IMR-90 (cell line): Measurements from ENCODE around the gene PSAPL1. TPM values are rescaled to one million over a fixed set of nuclear protein-coding genes. Genes with fewer than 3 reads are reported as not detected.

Experiments used
- ATAC-seq: fragments of 200-7000 bp; cut with Tn5 transposase; 2 replicates; pipeline ENCODE4 v1.9.1; 2020; ENCODE audit warnings: low read depth, mild to moderate bottlenecking, moderate library complexity
- BruUV-seq: library from RNA; stranded (reverse); fragments of 400-500 nt; replicated peaks from 2 replicates; lab custom pipeline; 2021; lab: Mats Ljungman, UMichigan
- CTCF ChIA-PET: fragments of 300-600 bp; formaldehyde crosslinking; extraction: SDS; loops from one replicate; lab custom pipeline; 2021; ENCODE audit warnings: antibody characterized with exemption; lab: Yijun Ruan, JAX
- POLR2A ChIA-PET: fragments of 300-600 bp; sonication (Branson Sonifier 250); formaldehyde crosslinking; loops from one replicate; lab custom pipeline; 2022; ENCODE audit warnings: antibody characterized with exemption; ENCODE audit not compliant: unreplicated experiment; lab: Charles Lee
- DNase-seq: peaks from one replicate; pipeline ENCODE4 v3.0.0; 2013
- H2AFZ ChIP-seq: replicated peaks from 2 replicates; pipeline ENCODE3; 2013; ENCODE audit warnings: low read length, mild to moderate bottlenecking; ENCODE audit not compliant: poor library complexity
- H2AK5ac ChIP-seq: 2 replicates; pipeline ENCODE4 v1.6.1; 2013; ENCODE audit warnings: low read depth, low read length, inconsistent platforms
- H2AK9ac ChIP-seq: replicated peaks from 2 replicates; pipeline ENCODE3; 2013; ENCODE audit warnings: mild to moderate bottlenecking, low read depth, low read length, moderate library complexity; ENCODE audit not compliant: poor library complexity
- H2BK120ac ChIP-seq: 2 replicates; pipeline ENCODE4 v1.6.1; 2013; ENCODE audit warnings: low read depth, low read length, inconsistent platforms
- H2BK15ac ChIP-seq: 3 replicates; pipeline ENCODE4 v1.6.1; 2013; ENCODE audit warnings: low read depth, low read length, inconsistent platforms
- H2BK20ac ChIP-seq: 2 replicates; pipeline ENCODE4 v1.6.1; 2013; ENCODE audit warnings: low read depth, mild to moderate bottlenecking, inconsistent platforms, low read length, moderate library complexity
- H2BK5ac ChIP-seq: 2 replicates; pipeline ENCODE4 v1.6.1; 2013; ENCODE audit warnings: mild to moderate bottlenecking, low read depth, low read length, inconsistent platforms; ENCODE audit not compliant: poor library complexity, severe bottlenecking
- H3K14ac ChIP-seq: replicated peaks from 2 replicates; pipeline ENCODE4 v1.6.1; 2013; ENCODE audit warnings: low read depth, low read length, inconsistent platforms
- H3K18ac ChIP-seq: 2 replicates; pipeline ENCODE4 v1.6.1; 2013; ENCODE audit warnings: low read depth, low read length, control low read depth
- H3K23ac ChIP-seq: 2 replicates; pipeline ENCODE4 v1.6.1; 2013; ENCODE audit warnings: low read depth, low read length, inconsistent platforms
- H3K27ac ChIP-seq: 2 replicates; pipeline ENCODE4 v1.5.1; 2013; ENCODE audit warnings: mild to moderate bottlenecking, control low read depth, low read length; ENCODE audit not compliant: insufficient read depth
- H3K27me3 ChIP-seq: 2 replicates; pipeline ENCODE4 v1.6.1; 2013; ENCODE audit warnings: low read length; ENCODE audit not compliant: control insufficient read depth, insufficient read depth
- H3K36me3 ChIP-seq: 2 replicates; pipeline ENCODE4 v1.6.1; 2013; ENCODE audit warnings: low read length, mixed read lengths; ENCODE audit not compliant: control insufficient read depth, insufficient read depth
- H3K4ac ChIP-seq: 2 replicates; pipeline ENCODE4 v1.6.1; 2013; ENCODE audit warnings: low read depth, low read length, inconsistent platforms
- H3K4me1 ChIP-seq: 2 replicates; pipeline ENCODE4 v1.6.1; 2013; ENCODE audit warnings: low read length, mixed read lengths; ENCODE audit not compliant: control insufficient read depth, insufficient read depth
- H3K4me2 ChIP-seq: 2 replicates; pipeline ENCODE4 v1.6.1; 2013; ENCODE audit warnings: low read depth, mild to moderate bottlenecking, control low read depth, low read length, moderate library complexity
- H3K4me3 ChIP-seq: 2 replicates; pipeline ENCODE4 v1.5.1; 2013; ENCODE audit warnings: low read depth, mild to moderate bottlenecking, control low read depth, low read length, moderate library complexity; ENCODE audit not compliant: insufficient read depth
- H3K56ac ChIP-seq: 2 replicates; pipeline ENCODE4 v1.6.1; 2013; ENCODE audit warnings: low read length, inconsistent platforms; ENCODE audit not compliant: insufficient read depth; ENCODE audit errors: extremely low read depth
- H3K79me1 ChIP-seq, 2 experiments: 2 replicates each; pipeline ENCODE4 v1.6.1; 2013; ENCODE audit warnings: low read length in 2 of 2, inconsistent platforms in 1 of 2, low read depth in 1 of 2
- H3K9ac ChIP-seq: 2 replicates; pipeline ENCODE4 v1.6.1; 2013; ENCODE audit warnings: low read depth, low read length, control low read depth
- H3K9me1 ChIP-seq: 2 replicates; pipeline ENCODE4 v1.6.1; 2013; ENCODE audit warnings: low read length, inconsistent platforms; ENCODE audit not compliant: insufficient read depth
- H3K9me3 ChIP-seq: 2 replicates; pipeline ENCODE4 v1.6.1; 2013; ENCODE audit warnings: low read length; ENCODE audit not compliant: control insufficient read depth, insufficient read depth
- H4K20me1 ChIP-seq: 2 replicates; pipeline ENCODE4 v1.6.1; 2013; ENCODE audit warnings: low read length, inconsistent platforms; ENCODE audit not compliant: insufficient read depth
- H4K5ac ChIP-seq: 2 replicates; pipeline ENCODE4 v1.6.1; 2013; ENCODE audit warnings: mild to moderate bottlenecking, low read depth, low read length, control low read depth
- H4K8ac ChIP-seq, 2 experiments: 2 replicates each; pipeline ENCODE4 v1.6.1; 2013; ENCODE audit warnings: low read depth in 2 of 2, low read length in 2 of 2, control low read depth in 1 of 2, inconsistent platforms in 1 of 2
- H4K91ac ChIP-seq: 2 replicates; pipeline ENCODE4 v1.6.1; 2013; ENCODE audit warnings: low read depth, low read length, inconsistent platforms; ENCODE audit not compliant: insufficient read depth
- BHLHE40 ChIP-seq: fragments of 150-350 bp; IDR thresholded peaks from 2 replicates; pipeline ENCODE4 v1.6.1; 2016; ENCODE audit warnings: mild to moderate bottlenecking, low read depth, low read length
- CEBPB ChIP-seq: IDR thresholded peaks from 2 replicates; pipeline ENCODE4 v1.6.1; 2012; ENCODE audit warnings: low read depth, low read length, improper control_type of control experiment
- CHD1 ChIP-seq: IDR thresholded peaks from 2 replicates; pipeline ENCODE4 v1.6.1; 2012; ENCODE audit warnings: low read depth, low read length, improper control_type of control experiment
- CTCF ChIP-seq: conservative IDR thresholded peaks from 2 replicates; pipeline ENCODE4 v1.5.1; 2012; ENCODE audit warnings: mild to moderate bottlenecking, low read depth, low read length, improper control_type of control experiment
- ELK1 ChIP-seq: fragments of 150-350 bp; IDR thresholded peaks from 2 replicates; pipeline ENCODE4 v1.6.1; 2016; ENCODE audit warnings: low read depth, mild to moderate bottlenecking, low read length, moderate library complexity, borderline replicate concordance
- FOS ChIP-seq: fragments of 150-350 bp; IDR thresholded peaks from 2 replicates; pipeline ENCODE4 v1.6.1; 2016; ENCODE audit warnings: low read depth, low read length
- MAFK ChIP-seq: IDR thresholded peaks from 2 replicates; pipeline ENCODE4 v1.6.1; 2012; ENCODE audit warnings: low read depth, low read length, improper control_type of control experiment
- MAZ ChIP-seq: IDR thresholded peaks from 2 replicates; pipeline ENCODE4 v1.6.1; 2012; ENCODE audit warnings: low read depth, mild to moderate bottlenecking, low read length, improper control_type of control experiment, moderate library complexity, borderline replicate concordance
- MXI1 ChIP-seq: IDR thresholded peaks from 2 replicates; pipeline ENCODE4 v1.6.1; 2012; ENCODE audit warnings: low read depth, mild to moderate bottlenecking, low read length, moderate library complexity, borderline replicate concordance
- NFE2L2 ChIP-seq: fragments of 150-350 bp; IDR thresholded peaks from 2 replicates; pipeline ENCODE4 v1.6.1; 2016; ENCODE audit warnings: low read depth, mild to moderate bottlenecking, low read length
- POLR2A ChIP-seq: IDR thresholded peaks from 2 replicates; pipeline ENCODE4 v1.6.1; 2012; ENCODE audit warnings: mild to moderate bottlenecking, low read depth, low read length
- RAD21 ChIP-seq: IDR thresholded peaks from 2 replicates; pipeline ENCODE4 v1.6.1; 2012; ENCODE audit warnings: low read length, improper control_type of control experiment
- RCOR1 ChIP-seq: IDR thresholded peaks from 2 replicates; pipeline ENCODE4 v1.6.1; 2012; ENCODE audit warnings: mild to moderate bottlenecking, low read length, improper control_type of control experiment; ENCODE audit not compliant: insufficient replicate concordance
- RFX5 ChIP-seq: IDR thresholded peaks from 2 replicates; pipeline ENCODE4 v1.8.0; 2012; ENCODE audit warnings: low read depth, mild to moderate bottlenecking, low read length, moderate library complexity
- SMC3 ChIP-seq: fragments of 150-350 bp; IDR thresholded peaks from 2 replicates; pipeline ENCODE4 v1.6.1; 2016; ENCODE audit warnings: low read depth, mild to moderate bottlenecking, antibody characterized with exemption, low read length, moderate library complexity
- USF2 ChIP-seq: fragments of 150-350 bp; IDR thresholded peaks from 2 replicates; pipeline ENCODE4 v1.6.1; 2017; ENCODE audit warnings: mild to moderate bottlenecking, antibody characterized with exemption, low read length, low read depth
- WGBS, 2 experiments: methylation state at CpG; one replicate each; pipeline versions ENCODE4 v1.1.5 to v1.1.7; 2013; ENCODE audit warnings: missing lambda C conversion rate in 2 of 2; ENCODE audit not compliant: insufficient read length in 1 of 2; ENCODE audit errors: extremely low coverage in 2 of 2; 5-methylcytosine and 5-hydroxymethylcytosine counted together
- dilution Hi-C: fragments of 300-500 bp; cut with HindIII; formaldehyde crosslinking; loops from one replicate; pipeline ENCODE4 v1.14.3; 2018; ENCODE audit warnings: low sequenced_read_pairs; ENCODE audit not compliant: unreplicated experiment
- in situ Hi-C: fragments of 300-500 bp; cut with MboI; formaldehyde crosslinking; loops from 3 replicates; pipeline ENCODE4 v1.14.3; 2019; ENCODE audit warnings: low sequenced_read_pairs, inconsistent platforms, mixed read lengths
- intact Hi-C: fragments of 100-400 bp; cut with micrococcal nuclease; formaldehyde crosslinking; loops from 2 replicates; pipeline ENCODE4 v1.10.0; 2022
- polyA plus RNA-seq, 3 experiments: library from polyadenylated mRNA; depleted of rRNA; stranded (reverse); fragments of >200 nt; gene quantifications; 2 replicates each; pipeline ENCODE4 v1.2.3, GENCODE V29; 2012; ENCODE audit warnings: low replicate concordance in 1 of 3
- total RNA-seq: library from RNA; depleted of rRNA; stranded (reverse); fragments of >200 nt; gene quantifications from 2 replicates; pipeline ENCODE4 v1.2.3, GENCODE V29; 2012

PSAPL1 gene
- total and polyA plus RNA-seq, 2 of the 4 experiments (the other 2 are of a cell fraction) = not detected

GRCh38 chr4:7426525-7427171 is 8.1 kb downstream of the PSAPL1 start:
- no peak overlapping the region for H2BK15ac ChIP-seq
- H3K27ac ChIP-seq = no peak overlapping the region
- H3K18ac ChIP-seq = no peak overlapping the region
- H2AK5ac ChIP-seq = no peak overlapping the region
- H3K9ac ChIP-seq = no peak overlapping the region
- H2BK120ac ChIP-seq = no peak overlapping the region
- dilution Hi-C loops (no loop called here), in situ Hi-C loops (no loop called here), intact Hi-C loops (no loop called here)
- H4K8ac ChIP-seq = no peak overlapping the region
- TF ChIP-seq USF2 (no peak), ELK1 (no peak), SMC3 (no peak), CEBPB (no peak), RFX5 (no peak), CHD1 (no peak), RAD21 (no peak), FOS (no peak), RCOR1 (no peak), CTCF (no peak), MAFK (no peak), MAZ (no peak), NFE2L2 (no peak), MXI1 (no peak), POLR2A (no peak), BHLHE40 (no peak)
- no peak overlapping the region for H4K91ac ChIP-seq
- no peak overlapping the region for H4K5ac ChIP-seq
- ChIA-PET CTCF (no interaction called here), POLR2A (no interaction called here)
- no peaks in the 10 kb centered on the region for H3K36me3 ChIP-seq
- H3K27me3 ChIP-seq = peaks cover 19% of the 10 kb centered on the region; the same call in 1 of the 2 replicates
- BruUV-seq = no TSS peak
- H3K4me2 ChIP-seq = no peak overlapping the region
- no peak overlapping the region for H2BK20ac ChIP-seq
- H2AFZ ChIP-seq = no peak overlapping the region
- no peak overlapping the region for H2BK5ac ChIP-seq
- H3K23ac ChIP-seq = no peak overlapping the region
- H3K79me1 ChIP-seq = no peaks in the 10 kb centered on the region
- no peaks in the 10 kb centered on the region for H3K9me1 ChIP-seq
- no peak for DNase-seq
- H2AK9ac ChIP-seq = no peak overlapping the region
- no peak overlapping the region for H3K56ac ChIP-seq
- no peak for ATAC-seq
- H3K4me1 ChIP-seq = no peaks in the 10 kb centered on the region
- no peaks in the 10 kb centered on the region for H3K9me3 ChIP-seq
- no peaks in the 10 kb centered on the region for H4K20me1 ChIP-seq
- 80% methylated on average over 3 of the region's 20 CpGs; no CpG with 5 or more reads in 1 of the 2 experiments for WGBS, 2 experiments
- no peak overlapping the region for H3K4ac ChIP-seq
- no peak overlapping the region for H3K14ac ChIP-seq
- no peak overlapping the region for H3K4me3 ChIP-seq
